ENCODE measurements around the gene ELP1. TPM values are rescaled to one million over a fixed set of nuclear protein-coding genes. Genes with fewer than 3 reads are reported as not detected.

ELP1 gene
- total and polyA plus RNA-seq, 9 donors = 15.7 to 70.9 (median 34.3) TPM

- TF ChIP-seq, protein P1, sequence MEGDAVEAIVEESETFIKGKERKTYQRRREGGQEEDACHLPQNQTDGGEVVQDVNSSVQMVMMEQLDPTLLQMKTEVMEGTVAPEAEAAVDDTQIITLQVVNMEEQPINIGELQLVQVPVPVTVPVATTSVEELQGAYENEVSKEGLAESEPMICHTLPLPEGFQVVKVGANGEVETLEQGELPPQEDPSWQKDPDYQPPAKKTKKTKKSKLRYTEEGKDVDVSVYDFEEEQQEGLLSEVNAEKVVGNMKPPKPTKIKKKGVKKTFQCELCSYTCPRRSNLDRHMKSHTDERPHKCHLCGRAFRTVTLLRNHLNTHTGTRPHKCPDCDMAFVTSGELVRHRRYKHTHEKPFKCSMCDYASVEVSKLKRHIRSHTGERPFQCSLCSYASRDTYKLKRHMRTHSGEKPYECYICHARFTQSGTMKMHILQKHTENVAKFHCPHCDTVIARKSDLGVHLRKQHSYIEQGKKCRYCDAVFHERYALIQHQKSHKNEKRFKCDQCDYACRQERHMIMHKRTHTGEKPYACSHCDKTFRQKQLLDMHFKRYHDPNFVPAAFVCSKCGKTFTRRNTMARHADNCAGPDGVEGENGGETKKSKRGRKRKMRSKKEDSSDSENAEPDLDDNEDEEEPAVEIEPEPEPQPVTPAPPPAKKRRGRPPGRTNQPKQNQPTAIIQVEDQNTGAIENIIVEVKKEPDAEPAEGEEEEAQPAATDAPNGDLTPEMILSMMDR (IDR thresholded peaks at IDR 0.05) = no peak
- TF ChIP-seq POLR2A (IDR thresholded peaks at IDR 0.05) (no peak), EP300 (IDR thresholded peaks at IDR 0.05) (no peak)
- Histone ChIP-seq H3K36me3 (no peaks in the 10 kb centered on the region), H3K27me3 (no peaks in the 10 kb centered on the region), H3K27ac (no peak overlapping the region), H3K9me3 (no peaks in the 10 kb centered on the region), H3K4me3 (no peak overlapping the region), H3K4me1 (ENCODE audit: insufficient read depth) (peaks cover 2% of the 10 kb centered on the region)
- no peak for DNase-seq
- 95 to 97% (median 97%) methylated on average over 20 to 25 of the region's 25 CpGs for WGBS, 3 donors
- intact Hi-C loops (cut with DNase I) = no loop called here
These were observed 78.4 kb downstream of the ELP1 start for GRCh38 chr9:108855529-108855886.

GRCh38 chr9:108854641-108855528 lies 79.0 kb downstream of the ELP1 start:
- Histone ChIP-seq H3K4me1 (ENCODE audit: insufficient read depth) (peaks cover 2% of the 10 kb centered on the region), H3K27ac (no peak overlapping the region), H3K4me3 (no peak overlapping the region), H3K36me3 (no peaks in the 10 kb centered on the region), H3K9me3 (no peaks in the 10 kb centered on the region), H3K27me3 (no peaks in the 10 kb centered on the region)
- DNase-seq = no peak
- intact Hi-C loops (cut with DNase I) = no loop called here
- TF ChIP-seq POLR2A (IDR thresholded peaks at IDR 0.05) (no peak), EP300 (IDR thresholded peaks at IDR 0.05) (no peak)
- TF ChIP-seq, protein P1 (IDR thresholded peaks at IDR 0.05) = no peak
- WGBS, 3 donors = 87 to 94% (median 91%) methylated on average over 43 to 59 of the region's 59 CpGs

- H3K4me3 ChIP-seq = no peak overlapping the region
- H3K9me3 ChIP-seq = no peaks in the 10 kb centered on the region
- no peaks in the 10 kb centered on the region for H3K27me3 ChIP-seq
- H3K27ac ChIP-seq = no peak overlapping the region
- TF ChIP-seq, protein P1 (IDR thresholded peaks at IDR 0.05) = no peak
- TF ChIP-seq POLR2A (IDR thresholded peaks at IDR 0.05) (no peak), EP300 (IDR thresholded peaks at IDR 0.05) (no peak)
- H3K36me3 ChIP-seq = no peaks in the 10 kb centered on the region
- WGBS, 3 donors = 87 to 95% (median 92%) methylated on average over 3 of the region's 3 CpGs
- peaks cover 5% of the 10 kb centered on the region for H3K4me1 ChIP-seq (ENCODE audit: insufficient read depth)
- intact Hi-C loops (cut with DNase I) = no loop called here
- no peak for DNase-seq
These were observed 79.8 kb downstream of the ELP1 start for GRCh38 chr9:108854094-108854493.

DNA sequence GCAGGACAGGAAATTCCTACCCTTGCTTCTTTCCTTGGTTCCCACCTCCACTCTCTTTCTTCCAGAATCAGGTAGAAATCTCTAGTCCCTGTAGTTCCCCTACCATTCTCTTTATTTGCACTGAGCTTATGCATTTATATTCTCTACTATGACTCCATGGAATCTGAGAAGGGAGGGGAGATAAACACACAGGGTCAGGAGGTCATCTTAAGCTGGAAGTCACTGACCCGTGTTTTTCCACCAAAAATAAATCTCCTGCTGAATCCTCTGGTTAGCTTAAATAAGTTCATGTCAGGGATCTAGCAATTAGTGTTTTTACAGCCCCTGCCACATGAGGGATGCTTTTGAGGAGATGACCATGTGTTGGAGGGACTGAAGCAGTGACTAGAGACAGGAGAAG lies 81.8 kb downstream of the ELP1 start:
- Histone ChIP-seq H3K36me3 (no peaks in the 10 kb centered on the region), H3K4me3 (no peak overlapping the region), H3K27ac (no peak overlapping the region), H3K9me3 (no peaks in the 10 kb centered on the region), H3K27me3 (no peaks in the 10 kb centered on the region), H3K4me1 (ENCODE audit: insufficient read depth) (peaks cover 5% of the 10 kb centered on the region)
- intact Hi-C loops (cut with DNase I) = no loop called here
- WGBS, 3 donors = 4 to 24% (median 17%) methylated on average over 1 of the region's 1 CpG
- TF ChIP-seq EP300 (IDR thresholded peaks at IDR 0.05) = no peak
- TF ChIP-seq, protein P1 (IDR thresholded peaks at IDR 0.05) = no peak
- TF ChIP-seq POLR2A (IDR thresholded peaks at IDR 0.05) = no peak
- no peak for DNase-seq
